SIG-M5 treated with dmso at 0.1 percent for 504 hours (cell line): Measurements from ENCODE around the gene LAIR1.
"Not testable (repeated sequence)": the region's sequence is repeated elsewhere in the genome, so short reads cannot be mapped to it uniquely, and the experiment has no call there.

Source experiments
- DNase-seq: peaks from one replicate; lab custom pipeline; 2025; ENCODE audit not compliant: unreplicated experiment; lab: John Stamatoyannopoulos, UW

LAIR1 gene

DNA sequence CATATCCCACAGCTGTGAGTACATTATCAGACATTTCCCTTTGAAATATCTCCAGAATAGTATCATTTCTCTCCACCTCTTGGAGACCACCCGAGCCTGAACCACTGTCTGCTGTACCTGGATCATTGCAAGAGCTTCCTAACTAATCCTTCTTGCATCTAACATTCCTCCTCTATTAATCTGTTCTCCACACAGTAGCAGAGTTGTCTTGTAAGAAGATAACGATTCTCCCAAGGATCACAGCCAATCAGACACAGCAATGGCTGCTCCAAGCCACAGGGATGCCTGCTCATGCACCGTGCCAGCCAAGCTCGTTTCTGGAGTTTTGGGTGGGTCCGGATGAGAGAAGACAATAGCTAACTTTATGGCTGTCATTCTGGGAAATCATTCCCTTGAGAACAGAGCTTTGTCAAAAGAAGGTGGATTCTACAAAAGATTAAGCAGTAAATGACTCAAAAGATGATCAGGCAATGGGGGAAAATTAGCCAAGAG lies 14.5 kb upstream of the LAIR1 start:
- no peak for DNase-seq

DNA sequence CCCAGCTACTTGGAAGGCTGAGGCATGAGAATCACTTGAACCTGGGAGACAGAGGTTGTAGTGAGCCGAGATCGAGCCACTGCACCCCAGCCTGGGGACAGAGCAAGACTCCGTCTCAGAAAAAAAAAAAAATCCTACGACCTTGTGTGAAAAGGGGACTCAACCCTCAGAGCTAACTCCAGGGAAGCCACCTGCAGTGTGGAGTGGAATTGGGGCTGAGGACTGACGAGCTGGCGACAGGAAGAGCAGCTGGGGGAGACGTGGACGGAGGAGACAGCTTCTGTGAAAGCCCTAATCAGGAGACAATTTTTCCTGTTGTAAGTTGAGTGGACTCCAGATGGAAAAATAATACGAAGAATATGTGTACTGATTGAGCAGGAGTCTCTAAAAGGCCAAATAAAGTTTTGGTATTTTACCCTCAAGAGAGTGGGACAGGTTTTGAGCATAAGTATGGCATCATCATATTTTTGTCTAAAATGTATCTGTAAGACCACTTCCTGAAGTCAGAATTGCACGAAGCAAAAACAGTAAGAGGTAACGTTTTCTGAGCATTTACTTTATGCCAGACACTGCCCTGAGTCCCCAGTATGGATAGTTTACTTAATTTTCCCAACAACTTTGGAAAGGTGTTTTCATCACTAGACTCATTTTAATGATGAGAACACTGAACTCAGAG lies 12.0 kb upstream of the LAIR1 start:
- DNase-seq = no peak

DNA sequence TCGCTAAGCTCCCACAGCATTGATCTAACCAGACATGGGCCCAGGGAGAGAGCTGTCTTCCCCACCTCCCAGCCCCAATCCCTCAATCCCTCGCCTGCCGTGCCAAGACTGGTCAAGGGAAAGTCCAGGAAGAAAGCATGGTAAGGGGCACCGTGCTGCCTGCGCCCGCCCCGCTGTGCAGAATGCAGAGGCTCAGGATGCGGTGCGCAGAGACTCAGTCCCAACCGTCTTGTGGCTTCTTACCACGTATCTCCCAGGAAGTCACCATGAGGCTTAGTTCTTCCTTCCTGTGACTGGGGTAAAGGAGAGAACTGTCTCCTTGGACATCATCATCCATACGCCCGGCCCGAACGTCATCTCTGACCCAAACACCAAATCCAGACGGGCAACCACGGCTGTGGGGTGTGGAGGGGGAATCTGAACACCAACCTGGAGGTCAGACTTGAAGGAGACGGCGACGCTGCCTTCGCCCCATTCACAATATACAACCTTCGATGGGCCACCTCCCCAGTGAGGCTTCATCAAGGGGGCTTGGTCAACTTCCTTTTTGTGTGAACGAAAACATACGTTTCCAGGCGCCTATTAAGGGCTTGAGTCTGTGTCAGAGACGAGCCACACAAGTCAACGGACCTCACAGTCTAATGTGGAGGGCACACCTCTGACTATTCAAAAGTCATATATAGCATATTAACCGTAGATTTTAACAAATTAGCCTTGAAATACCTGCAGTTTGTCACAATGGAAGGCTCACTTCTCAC lies 10.6 kb upstream of the LAIR1 start:
- peak; percentile 79 for DNase-seq

DNA sequence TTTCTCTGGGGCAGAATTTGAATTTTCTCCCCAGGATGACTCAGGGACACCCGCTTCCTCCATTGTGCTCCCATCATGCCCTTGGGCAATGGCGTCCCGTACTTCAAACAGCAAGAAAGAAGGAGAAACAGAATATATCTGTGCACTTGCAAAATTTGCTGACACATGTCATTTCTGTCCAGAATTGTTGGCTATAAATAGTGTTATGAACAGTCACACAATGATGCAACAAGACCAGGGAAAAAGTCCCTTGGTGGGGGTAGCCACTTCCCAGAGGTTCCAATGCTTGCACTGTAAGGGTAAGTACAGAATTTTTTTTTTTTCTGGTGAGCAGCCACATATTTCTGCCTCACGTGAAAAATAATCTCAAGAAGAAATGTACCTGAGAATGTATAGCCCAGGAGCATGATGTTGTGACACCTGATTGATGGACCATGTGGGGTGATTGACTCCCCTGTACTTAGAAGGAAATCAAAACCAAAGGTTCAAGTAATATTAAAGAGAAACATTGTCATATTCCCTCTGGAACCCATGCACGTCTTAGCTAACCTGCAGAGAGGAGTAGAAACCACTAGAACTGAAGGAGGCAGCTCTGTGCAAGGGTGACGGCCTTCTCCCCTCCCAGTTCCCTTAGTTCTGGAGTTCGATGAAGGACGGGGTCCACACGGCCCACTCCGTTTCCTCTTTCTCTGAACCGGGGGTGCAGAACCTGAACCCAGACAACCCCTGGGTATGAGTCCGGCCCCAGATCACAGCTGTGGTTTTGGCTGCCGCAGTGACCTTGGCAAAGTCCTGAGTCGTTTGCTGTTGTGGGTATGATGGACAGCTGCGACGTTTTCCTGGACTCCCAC lies 9.3 kb upstream of the LAIR1 start:
- DNase-seq = peak; percentile 90

DNA sequence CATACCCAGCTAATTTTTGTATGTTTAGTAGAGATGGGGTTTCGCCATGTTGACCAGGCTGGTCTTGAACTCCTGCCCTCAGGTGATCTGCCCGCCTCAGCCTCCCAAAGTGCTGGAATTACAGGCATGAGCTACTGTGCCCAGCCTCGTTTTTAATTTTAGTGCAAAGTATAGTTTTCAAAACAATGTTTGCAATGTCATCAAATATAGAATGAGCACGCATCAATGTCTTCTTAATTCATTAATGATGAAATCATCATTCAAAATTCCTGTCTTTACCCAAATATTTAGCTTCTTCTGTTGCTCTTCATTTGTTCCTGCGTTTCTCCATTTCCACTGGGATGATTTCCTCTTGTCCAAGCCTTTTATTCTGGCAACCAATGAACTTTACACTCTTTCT lies 6.7 kb upstream of the LAIR1 start:
- not testable (repeated sequence) for DNase-seq

DNA sequence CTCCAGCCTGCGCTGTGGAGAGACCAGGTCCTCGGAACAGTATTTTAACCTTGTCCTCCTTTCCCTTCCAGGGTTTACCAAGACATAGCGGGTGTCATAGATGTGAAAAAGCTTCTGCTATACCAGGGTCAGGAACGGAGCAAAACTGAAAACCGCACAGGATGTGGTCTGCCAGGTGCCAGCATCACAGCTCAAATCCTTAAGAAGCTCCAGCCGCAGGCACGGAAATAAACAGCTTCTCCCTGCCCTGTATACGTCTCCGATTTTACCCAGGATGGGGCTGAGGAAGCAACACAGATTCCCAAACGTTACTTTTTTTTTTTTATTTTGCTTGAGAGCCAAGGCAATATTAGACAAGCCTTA lies 5.7 kb upstream of the LAIR1 start:
- peak; percentile 52 for DNase-seq

DNA sequence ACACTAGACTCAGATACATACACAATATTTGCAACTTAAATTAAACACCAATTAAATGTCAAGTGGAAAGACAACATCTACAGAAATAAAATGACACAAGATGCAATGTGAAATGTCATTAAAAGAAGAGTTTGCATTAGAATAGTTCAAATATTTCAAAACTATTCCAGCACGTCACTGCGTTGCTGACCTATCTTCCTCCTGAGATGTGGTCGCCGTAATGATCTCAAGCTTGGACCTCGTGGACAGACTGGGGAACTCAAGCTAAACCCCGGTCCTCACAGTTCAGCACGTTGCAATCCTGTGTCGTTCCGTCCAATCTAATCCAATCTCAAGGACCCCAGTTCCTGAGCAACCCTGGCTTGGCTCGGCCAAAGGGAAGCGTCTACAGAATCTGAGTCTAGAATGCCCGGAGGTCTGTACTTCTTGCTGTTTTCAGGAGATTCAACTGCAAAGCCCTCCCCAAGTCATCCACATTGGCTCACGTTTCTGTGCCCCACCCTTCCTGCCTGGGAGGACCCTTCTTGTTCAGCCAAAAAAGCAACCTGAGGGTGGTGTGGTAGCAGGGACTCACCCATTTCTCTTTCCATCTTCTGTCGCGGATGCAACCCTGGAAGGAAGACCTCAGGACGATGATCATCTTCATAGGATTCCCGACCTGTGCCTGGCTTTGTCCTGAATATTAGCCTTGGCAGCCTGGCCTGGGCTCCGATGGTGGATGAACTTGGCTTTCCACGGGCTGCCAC lies 5.1 kb upstream of the LAIR1 start:
- not testable (repeated sequence) for DNase-seq

DNA sequence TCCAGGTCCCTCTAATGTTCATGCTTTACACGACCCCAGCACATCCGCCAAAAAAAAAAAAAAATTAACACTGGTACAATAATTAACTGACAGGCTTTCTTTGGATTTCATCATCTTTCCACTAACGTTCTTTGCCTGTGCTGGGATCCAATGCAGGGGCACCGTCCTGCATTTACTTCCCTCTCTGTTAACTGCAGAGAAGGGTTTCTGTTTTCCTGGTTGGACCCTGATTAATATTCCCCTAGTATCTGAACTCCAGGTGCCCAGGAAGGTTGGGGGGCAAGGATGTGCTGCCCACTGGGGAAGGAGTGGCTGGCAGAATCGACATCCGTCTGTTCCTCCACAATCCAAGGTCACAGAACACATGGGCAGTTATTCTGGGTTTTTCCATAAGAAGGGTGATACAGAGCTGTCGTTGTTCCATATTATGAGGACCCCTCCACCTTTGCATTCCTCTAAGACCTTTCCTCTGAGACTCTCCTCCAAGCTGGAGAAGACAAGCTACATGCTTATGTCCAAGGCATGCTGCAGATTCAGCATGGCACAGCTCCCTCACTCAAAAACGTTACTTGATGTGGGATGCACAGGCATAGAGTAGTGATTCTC lies 4.5 kb upstream of the LAIR1 start:
- DNase-seq = peak; percentile 71

DNA sequence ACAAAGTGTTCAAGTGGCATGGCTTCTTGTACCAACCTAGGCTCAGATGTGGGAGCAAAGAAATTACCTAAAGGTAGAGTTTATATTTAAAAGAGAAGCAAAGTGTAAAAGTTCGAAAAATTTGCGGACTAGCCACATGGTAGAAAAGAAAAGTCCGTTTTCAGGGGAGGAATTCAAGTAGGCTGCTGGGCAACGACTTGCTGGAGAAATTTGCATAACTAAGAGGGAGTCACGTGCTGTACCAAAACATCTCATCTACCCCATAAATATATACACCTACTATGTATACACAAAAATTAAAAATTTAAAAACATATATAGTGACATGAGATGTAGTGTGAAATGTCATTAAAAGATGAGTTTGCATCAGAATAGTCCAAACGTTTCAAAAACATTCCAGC lies 2.1 kb upstream of the LAIR1 start:
- no peak for DNase-seq

DNA sequence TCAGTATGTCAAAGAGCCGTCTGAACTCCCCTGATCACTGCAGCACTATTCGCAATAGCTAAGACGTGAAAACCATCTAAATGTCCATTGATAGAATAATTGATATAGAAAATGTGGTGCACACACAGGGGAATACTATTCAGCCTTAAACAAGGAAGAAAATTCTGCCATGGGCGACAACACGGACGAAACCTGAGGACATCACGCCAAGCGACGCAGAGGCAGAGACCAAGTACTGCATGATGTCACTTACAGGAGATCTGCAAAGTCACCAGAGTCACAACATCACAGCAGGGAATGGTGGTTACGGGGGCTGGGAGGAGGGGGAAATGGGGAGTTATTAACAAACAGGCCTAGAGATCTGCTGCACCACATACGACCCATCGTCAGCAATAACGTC lies 1.1 kb upstream of the LAIR1 start:
- DNase-seq = not testable (repeated sequence)

DNA sequence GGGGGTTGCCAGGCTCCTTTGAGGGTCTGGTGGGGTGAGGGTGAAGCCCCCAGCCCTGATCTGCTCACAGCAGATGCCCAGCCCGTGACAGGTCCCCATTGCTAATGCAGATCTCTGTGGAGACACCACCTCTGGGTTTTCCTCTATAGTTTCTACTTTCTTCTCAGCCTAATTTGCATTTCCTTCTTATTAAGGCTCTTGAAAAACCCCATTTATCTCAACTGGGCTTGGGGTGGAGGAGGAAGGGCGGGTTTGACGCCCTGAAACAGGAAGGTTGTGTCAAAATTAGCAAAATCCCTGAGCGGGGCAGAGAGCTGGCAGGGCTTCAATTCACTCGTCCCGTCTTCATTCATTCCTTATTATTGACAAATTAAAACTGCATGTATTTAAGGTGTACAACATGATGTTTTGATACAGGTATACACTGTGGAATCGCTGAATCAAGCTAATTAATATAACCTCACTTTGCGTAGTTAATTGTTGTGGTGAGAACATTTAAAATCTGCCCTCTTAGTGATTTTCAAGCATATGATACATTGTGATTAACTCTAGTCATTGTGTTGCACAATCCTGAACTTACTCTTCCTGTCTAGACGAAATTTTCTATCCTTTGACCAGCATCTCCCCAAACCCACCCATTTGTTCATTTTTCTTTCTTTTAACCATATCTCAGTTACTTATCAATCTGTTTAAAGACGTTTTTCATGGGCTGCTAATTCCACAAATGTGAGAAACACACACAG lies 2.9 kb downstream of the LAIR1 start:
- peak; percentile 46 for DNase-seq

DNA sequence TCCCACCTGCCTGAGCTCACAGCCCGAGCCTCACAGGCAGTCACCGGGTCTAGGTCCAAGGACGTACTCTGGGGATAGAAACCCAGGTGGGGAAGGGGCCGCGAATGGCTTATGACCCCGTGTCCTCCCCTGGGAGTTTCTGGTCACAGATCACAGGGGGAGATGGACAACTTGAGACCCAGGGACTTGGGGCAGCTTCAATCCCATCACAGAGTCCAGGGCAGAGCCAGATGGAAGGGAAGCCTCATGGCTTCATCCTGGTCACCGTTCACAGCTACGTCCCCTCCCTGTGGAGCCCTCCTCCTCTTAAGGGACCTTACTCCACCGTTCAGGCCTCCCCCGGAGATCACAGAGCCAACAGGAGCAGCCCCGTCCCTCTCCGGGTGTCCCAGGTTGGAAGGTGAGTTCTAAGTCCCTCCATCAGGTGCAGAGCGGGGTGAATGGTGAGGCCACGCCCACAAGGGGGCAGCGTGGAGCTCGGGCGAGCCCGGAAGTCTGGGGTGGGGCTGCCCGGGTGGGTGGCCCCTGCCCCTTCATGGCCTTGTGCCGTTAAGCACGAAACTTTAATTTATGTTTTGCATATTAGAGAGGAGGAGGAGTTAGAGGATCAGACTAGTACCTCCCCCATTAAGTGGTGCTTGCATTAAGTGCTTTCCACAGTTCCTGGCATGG lies 5.4 kb downstream of the LAIR1 start:
- not testable (repeated sequence) for DNase-seq

DNA sequence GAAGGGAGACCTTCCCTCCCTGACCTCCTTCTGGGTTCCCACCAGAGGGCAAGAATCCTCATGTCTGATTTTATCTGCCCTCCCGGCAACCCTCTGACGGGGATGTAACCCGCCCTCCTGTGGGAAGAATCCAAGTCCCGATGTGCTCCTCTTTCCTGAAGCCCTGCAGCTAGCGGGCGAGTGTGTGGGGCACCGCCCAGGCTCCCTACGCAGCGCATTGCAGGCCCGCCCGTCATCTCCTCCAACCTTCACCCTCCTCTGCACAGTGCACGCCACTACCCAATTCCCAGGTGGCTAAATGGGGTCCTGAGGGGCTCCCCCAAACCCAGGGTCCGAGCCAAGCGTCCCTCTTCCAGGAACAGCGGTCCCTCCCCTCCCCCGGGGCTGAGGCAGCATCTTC lies 7.3 kb downstream of the LAIR1 start:
- DNase-seq = no peak

DNA sequence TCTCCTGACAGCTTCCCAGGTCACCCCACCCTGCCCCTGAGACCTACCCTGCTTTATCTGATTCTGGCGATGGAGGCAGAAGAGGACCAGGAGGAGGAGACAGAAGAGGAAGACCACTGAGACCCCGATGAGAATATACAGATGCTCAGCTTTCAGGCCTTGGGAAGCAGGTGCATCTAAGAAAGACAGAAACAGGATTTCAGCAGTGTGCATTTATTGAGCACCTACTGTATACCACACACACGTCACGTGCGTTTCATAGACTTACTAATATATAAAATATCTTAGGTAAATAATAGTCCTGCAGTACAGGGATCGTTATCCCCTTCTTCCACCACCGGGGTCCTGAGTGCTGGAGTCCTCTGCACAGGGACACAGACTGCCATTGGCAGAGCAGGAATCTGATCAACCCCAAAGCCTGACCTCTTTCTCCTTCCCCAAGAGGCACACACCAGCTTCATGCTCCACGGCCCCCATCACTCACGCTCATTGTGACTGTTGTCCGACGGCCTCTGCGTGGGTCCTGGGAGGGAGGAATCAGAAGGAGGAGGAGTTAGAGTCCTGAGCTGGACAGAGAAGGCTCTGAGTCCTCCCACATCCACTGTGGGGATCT lies 8.2 kb downstream of the LAIR1 start:
- no peak for DNase-seq

DNA sequence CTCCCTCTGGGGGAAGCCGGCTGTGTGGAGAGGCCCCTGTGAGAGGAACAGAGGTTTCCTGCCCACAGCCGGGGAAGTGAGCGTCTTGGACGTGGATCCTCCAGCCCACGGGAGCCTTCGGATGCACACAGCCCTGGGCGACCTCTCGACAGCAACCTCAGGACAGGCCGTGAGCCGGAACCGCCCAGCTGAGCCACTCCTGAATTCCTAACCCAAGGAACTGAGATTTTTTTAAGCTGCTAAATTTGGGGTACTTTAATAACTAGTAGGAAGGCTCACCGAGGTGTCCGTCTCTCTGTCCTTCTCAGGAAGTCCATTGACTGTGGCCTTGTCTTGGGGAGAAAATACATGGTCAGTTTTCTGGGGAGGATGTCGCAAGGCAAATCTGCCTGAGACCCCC lies 9.1 kb downstream of the LAIR1 start:
- DNase-seq = no peak

DNA sequence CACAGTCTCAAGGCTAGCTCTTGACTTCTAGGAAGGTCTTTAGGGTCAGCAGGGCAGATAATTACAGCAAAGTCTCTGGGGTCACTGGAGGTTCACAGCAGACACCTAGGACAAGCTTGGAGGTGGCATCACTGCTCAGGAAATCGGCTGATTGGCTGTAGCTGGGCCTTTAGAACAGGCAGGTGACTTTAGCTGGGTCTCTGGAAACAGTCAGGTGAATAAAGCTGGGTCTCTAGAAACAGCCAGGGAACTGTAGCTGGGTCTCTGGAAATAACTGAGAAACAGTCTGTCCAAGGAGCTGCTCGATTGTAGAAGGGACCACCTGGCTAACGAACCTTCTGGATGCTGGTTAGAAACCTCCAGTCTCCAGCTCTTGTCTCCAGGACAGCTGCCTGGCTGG lies 10.0 kb downstream of the LAIR1 start:
- no peak for DNase-seq

DNA sequence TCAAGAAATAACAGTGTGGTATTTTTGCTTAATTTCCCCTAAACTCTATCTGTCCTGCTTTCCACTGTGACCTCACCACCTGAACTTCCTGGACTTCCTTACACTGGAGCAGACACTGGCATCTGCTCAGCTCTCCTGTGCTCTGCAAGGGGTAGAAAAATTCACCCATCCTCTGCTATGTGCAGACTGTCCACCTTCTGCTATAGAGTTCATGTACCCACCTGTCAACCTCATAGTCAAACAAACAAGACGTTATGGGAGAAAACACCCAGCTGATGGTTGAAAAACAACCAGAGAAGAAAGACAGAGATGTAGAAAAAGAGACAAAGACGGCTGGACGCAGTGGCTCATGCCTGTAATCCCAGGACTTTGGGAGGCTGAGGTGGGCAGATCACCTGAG lies 12.2 kb downstream of the LAIR1 start:
- no peak for DNase-seq

DNA sequence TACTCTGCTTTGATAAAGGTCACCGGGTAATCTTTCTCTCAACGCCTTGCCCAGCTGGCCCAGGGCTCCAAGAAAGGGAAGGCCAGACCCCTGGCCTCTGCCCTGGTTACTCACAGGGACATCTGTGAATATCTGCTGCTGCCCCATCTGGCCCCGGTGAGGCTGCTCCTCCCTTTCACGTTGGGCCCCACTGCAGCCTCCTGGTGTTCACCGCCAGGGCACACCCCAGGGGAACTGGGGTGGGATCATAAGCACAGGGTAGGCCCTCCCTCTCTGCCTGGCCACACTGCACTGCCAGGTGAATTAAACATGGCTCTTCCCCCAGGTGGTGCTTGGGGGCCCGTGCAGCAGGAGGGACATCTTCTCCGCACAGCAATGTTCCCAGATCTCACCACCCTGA lies 12.7 kb downstream of the LAIR1 start:
- no peak for DNase-seq

DNA sequence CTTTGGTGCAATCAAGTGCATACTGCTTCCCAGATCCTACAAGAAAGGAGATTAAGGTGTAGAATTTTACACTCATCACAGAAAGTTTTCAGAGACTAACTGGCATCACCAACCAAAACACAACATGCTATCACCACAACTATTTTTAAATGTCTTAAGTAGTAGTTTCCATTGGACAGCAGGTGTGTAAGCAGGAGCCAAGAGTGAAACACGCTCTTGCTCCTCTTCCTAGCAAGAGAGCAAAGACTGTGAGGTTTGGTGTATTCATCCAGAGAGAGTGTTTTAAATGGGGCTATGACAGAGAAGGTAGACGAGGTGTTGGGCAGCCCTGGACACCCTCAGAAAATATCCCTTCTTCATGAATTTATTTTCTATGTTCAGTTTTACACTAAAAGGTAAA lies 13.3 kb downstream of the LAIR1 start:
- no peak for DNase-seq
